H1 (cell line): Measurements from ENCODE around the gene SLC66A3. TPM values are rescaled to one million over a fixed set of nuclear protein-coding genes. Genes with fewer than 3 reads are reported as not detected.

Source experiments
- CTCF ChIA-PET: fragments of 300-600 bp; sonication (Branson Sonifier 250); formaldehyde crosslinking; loops from one replicate; lab custom pipeline; 2021; ENCODE audit not compliant: partially characterized antibody; lab: Charles Lee
- POLR2A ChIA-PET: fragments of 300-600 bp; sonication (Branson Sonifier 250); formaldehyde crosslinking; loops from one replicate; lab custom pipeline; 2021; ENCODE audit warnings: inconsistent platforms; ENCODE audit not compliant: partially characterized antibody; lab: Charles Lee
- DNase-seq, 2 experiments: peaks; one replicate each; pipeline versions ENCODE4 v3.0.0 to v3.0.0-alpha.2; 2010 to 2022; ENCODE audit warnings: low spot score in 2 of 2, low read depth in 1 of 2, mixed read lengths in 1 of 2
- FAIRE-seq: peaks from 2 replicates; lab custom pipeline; 2011; peaks lifted over from hg19 to GRCh38; lab: Jason Lieb, UNC
- H2AFZ ChIP-seq: 2 replicates; pipeline ENCODE4 v1.8.1; 2012; ENCODE audit warnings: low read length, inconsistent platforms
- H2AK5ac ChIP-seq: 2 replicates; pipeline ENCODE4 v1.6.1; 2013; ENCODE audit warnings: low read depth, low read length
- H2BK120ac ChIP-seq: replicated peaks from 2 replicates; pipeline ENCODE3; 2013; ENCODE audit warnings: low read depth, low read length, inconsistent platforms
- H2BK12ac ChIP-seq: 2 replicates; pipeline ENCODE4 v1.6.1; 2013; ENCODE audit warnings: low read depth, low read length
- H2BK15ac ChIP-seq: 2 replicates; pipeline ENCODE4 v1.6.1; 2013; ENCODE audit warnings: low read length
- H2BK20ac ChIP-seq: 2 replicates; pipeline ENCODE4 v1.6.1; 2013; ENCODE audit warnings: low read length
- H2BK5ac ChIP-seq: 2 replicates; pipeline ENCODE4 v1.6.1; 2013; ENCODE audit warnings: low read depth, low read length
- H3K14ac ChIP-seq: 2 replicates; pipeline ENCODE4 v1.6.1; 2013; ENCODE audit warnings: inconsistent platforms; ENCODE audit not compliant: insufficient read length
- H3K18ac ChIP-seq: 2 replicates; pipeline ENCODE4 v1.6.1; 2013; ENCODE audit warnings: low read length; ENCODE audit errors: extremely low read depth
- H3K23ac ChIP-seq: 2 replicates; pipeline ENCODE4 v1.6.1; 2013; ENCODE audit warnings: inconsistent platforms; ENCODE audit not compliant: insufficient read length
- H3K23me2 ChIP-seq: 2 replicates; pipeline ENCODE4 v1.6.1; 2013; ENCODE audit warnings: low read depth, low read length
- H3K27ac ChIP-seq: 2 replicates; pipeline ENCODE4 v1.6.1; 2011; ENCODE audit warnings: low read depth, low read length, inconsistent platforms
- H3K27me3 ChIP-seq, 4 experiments: replicated peaks in 1 of 4; 1 replicate in 1 of 4; 2 replicates in 3 of 4; pipeline versions ENCODE4 v1.6.1 to v1.8.1; 2011 to 2013; ENCODE audit warnings: low read length in 3 of 4, mild to moderate bottlenecking in 3 of 4, inconsistent platforms in 2 of 4, mixed read lengths in 2 of 4, moderate library complexity in 1 of 4; ENCODE audit not compliant: control insufficient read depth in 3 of 4, insufficient read depth in 3 of 4; ENCODE audit errors: extremely low read depth in 1 of 4
- H3K36me3 ChIP-seq, 4 experiments: 2 replicates each; pipeline versions ENCODE4 v1.6.1 to v1.8.1; 2011 to 2013; ENCODE audit warnings: mild to moderate bottlenecking in 4 of 4, low read length in 3 of 4, moderate library complexity in 2 of 4, control low read depth in 1 of 4, inconsistent platforms in 1 of 4; ENCODE audit not compliant: insufficient read depth in 4 of 4, control insufficient read depth in 2 of 4
- H3K4ac ChIP-seq: replicated peaks from 2 replicates; pipeline ENCODE3; 2013; ENCODE audit warnings: low read length, low read depth, mixed read lengths, inconsistent platforms; ENCODE audit not compliant: insufficient read length
- H3K4me1 ChIP-seq, 4 experiments: replicated peaks in 1 of 4; 1 replicate in 1 of 4; 2 replicates in 3 of 4; pipeline versions ENCODE4 v1.6.1 to v1.8.1; 2011 to 2013; ENCODE audit warnings: low read length in 3 of 4, inconsistent platforms in 2 of 4, mixed read lengths in 1 of 4; ENCODE audit not compliant: insufficient read depth in 4 of 4, control insufficient read depth in 3 of 4
- H3K4me2 ChIP-seq, 2 experiments: 2 replicates each; pipeline versions ENCODE4 v1.6.1 to v1.8.1; 2011 to 2013; ENCODE audit warnings: low read depth in 2 of 2, low read length in 2 of 2, control low read depth in 1 of 2, inconsistent platforms in 1 of 2, mild to moderate bottlenecking in 1 of 2; ENCODE audit not compliant: insufficient read depth in 1 of 2
- H3K4me3 ChIP-seq, 4 experiments: fragments of 200-600, 300-600 bp in 1 of 4; sonication (generic), shearing (Covaris generic), sonication (Bioruptor Twin) in 1 of 4; 2 replicates each; pipeline versions ENCODE4 v1.5.1 to v1.8.1; 2011 to 2016; ENCODE audit warnings: low read length in 4 of 4, low read depth in 3 of 4, control low read depth in 2 of 4, inconsistent platforms in 2 of 4, mild to moderate bottlenecking in 2 of 4, mixed read lengths in 1 of 4, moderate library complexity in 1 of 4; ENCODE audit not compliant: insufficient read depth in 2 of 4; ENCODE audit errors: extremely low read depth in 1 of 4
- H3K56ac ChIP-seq: replicated peaks from 2 replicates; pipeline ENCODE3; 2013; ENCODE audit warnings: low read depth, mild to moderate bottlenecking, mixed read lengths, low read length, inconsistent platforms; ENCODE audit not compliant: insufficient read length
- H3K79me1 ChIP-seq: 2 replicates; pipeline ENCODE4 v1.6.1; 2013; ENCODE audit warnings: low read depth, low read length, control low read depth
- H3K79me2 ChIP-seq, 2 experiments: 2 replicates each; pipeline versions ENCODE4 v1.6.1 to v1.8.1; 2012 to 2013; ENCODE audit warnings: low read length in 2 of 2, mild to moderate bottlenecking in 2 of 2, inconsistent platforms in 1 of 2; ENCODE audit not compliant: insufficient read depth in 2 of 2, control insufficient read depth in 1 of 2
- H3K9ac ChIP-seq, 4 experiments: replicated peaks in 1 of 4; 1 replicate in 1 of 4; 2 replicates in 3 of 4; pipeline versions ENCODE4 v1.6.1 to v1.8.1; 2011 to 2013; ENCODE audit warnings: low read depth in 3 of 4, low read length in 3 of 4, control low read depth in 2 of 4, mild to moderate bottlenecking in 2 of 4, moderate library complexity in 2 of 4, inconsistent platforms in 1 of 4; ENCODE audit errors: extremely low read depth in 1 of 4
- H3K9me3 ChIP-seq, 2 experiments: 2 replicates each; pipeline versions ENCODE4 v1.6.1 to v1.8.1; 2012 to 2013; ENCODE audit warnings: mild to moderate bottlenecking in 2 of 2, moderate library complexity in 2 of 2, control low read depth in 1 of 2, inconsistent platforms in 1 of 2, low read depth in 1 of 2, low read length in 1 of 2, mixed read lengths in 1 of 2; ENCODE audit not compliant: insufficient read depth in 2 of 2
- H4K20me1 ChIP-seq, 2 experiments: replicated peaks in 1 of 2; 2 replicates each; pipeline versions ENCODE3 to v1.8.1; 2011 to 2013; ENCODE audit warnings: inconsistent platforms in 2 of 2, low read length in 2 of 2, mild to moderate bottlenecking in 1 of 2; ENCODE audit not compliant: insufficient read depth in 2 of 2, control insufficient read depth in 1 of 2
- H4K5ac ChIP-seq: 2 replicates; pipeline ENCODE4 v1.6.1; 2013; ENCODE audit warnings: low read length, low read depth, mixed read lengths, inconsistent platforms; ENCODE audit not compliant: insufficient read length
- H4K8ac ChIP-seq: 2 replicates; pipeline ENCODE4 v1.8.0; 2013; ENCODE audit warnings: mild to moderate bottlenecking, moderate library complexity, low read length, inconsistent platforms; ENCODE audit not compliant: insufficient read depth; ENCODE audit errors: extremely low read depth
- H4K91ac ChIP-seq: replicated peaks from 2 replicates; pipeline ENCODE3; 2013; ENCODE audit warnings: low read length, mixed read lengths, inconsistent platforms; ENCODE audit not compliant: insufficient read length
- BCL11A ChIP-seq, 2 experiments: IDR thresholded peaks; one replicate each; pipeline ENCODE4 v1.6.1; 2011; ENCODE audit warnings: low read depth in 2 of 2, low read length in 2 of 2, mild to moderate bottlenecking in 2 of 2
- CBX8 ChIP-seq: fragments of 300-800, 300-1000 bp; sonication (generic); IDR thresholded peaks from 2 replicates; pipeline ENCODE4 v1.7.1; 2016; ENCODE audit warnings: low read depth, low read length, borderline replicate concordance
- CEBPB ChIP-seq: IDR thresholded peaks from 2 replicates; pipeline ENCODE4 v1.6.1; 2012; ENCODE audit warnings: low read depth, low read length
- MAFK ChIP-seq: IDR thresholded peaks from 2 replicates; pipeline ENCODE4 v1.6.1; 2012; ENCODE audit warnings: low read depth, mild to moderate bottlenecking, improper control_type of control experiment, low read length
- POLR2A ChIP-seq, 2 experiments: IDR thresholded peaks; 1 replicate in 1 of 2; 2 replicates in 1 of 2; pipeline ENCODE4 v1.6.1; 2011; ENCODE audit warnings: low read depth in 2 of 2, low read length in 2 of 2, mild to moderate bottlenecking in 2 of 2; ENCODE audit errors: control extremely low read depth in 1 of 2
- RXRA ChIP-seq: IDR thresholded peaks from 2 replicates; pipeline ENCODE4 v1.6.1; 2011; ENCODE audit warnings: low read depth, mild to moderate bottlenecking, low read length, moderate library complexity; ENCODE audit not compliant: insufficient read depth
- SP1 ChIP-seq: IDR thresholded peaks from 2 replicates; pipeline ENCODE4 v1.6.1; 2011; ENCODE audit warnings: low read depth, low read length
- SP4 ChIP-seq: IDR thresholded peaks from 2 replicates; pipeline ENCODE4 v1.6.1; 2012; ENCODE audit warnings: low read length, inconsistent platforms
- TAF7 ChIP-seq: optimal IDR thresholded peaks from 2 replicates; pipeline ENCODE3; 2011; ENCODE audit warnings: low read depth, mild to moderate bottlenecking, inconsistent platforms, low read length, moderate library complexity, borderline replicate concordance
- WGBS, 2 experiments: shearing (Covaris generic) in 1 of 2; methylation state at CpG; one replicate each; pipeline versions ENCODE4 v1.1.6 to v1.1.7; 2013 to 2015; ENCODE audit warnings: low lambda C conversion rate in 2 of 2, mixed read lengths in 2 of 2, inconsistent platforms in 1 of 2, low coverage in 1 of 2, missing lambda C conversion rate in 1 of 2; ENCODE audit not compliant: insufficient replicate concordance in 2 of 2, insufficient coverage in 1 of 2, insufficient read length in 1 of 2; ENCODE audit errors: extremely low coverage in 1 of 2, missing lambda C conversion rate in 1 of 2; 5-methylcytosine and 5-hydroxymethylcytosine counted together
- polyA plus RNA-seq, 7 experiments: library from polyadenylated mRNA; depleted of rRNA in 3 of 7; stranded (reverse) in 5 of 7; unstranded in 2 of 7; fragments of >200 nt in 5 of 7; fragments of 200-250 nt in 2 of 7; gene quantifications; 1 replicate in 5 of 7; 2 replicates in 1 of 7; 4 replicates in 1 of 7; pipeline versions ENCODE4 v1.2.1 to v1.2.3, GENCODE V29; 2011 to 2013; ENCODE audit warnings: missing spikeins in 2 of 7, mixed read lengths in 2 of 7
- total RNA-seq: library from RNA; stranded (reverse); fragmentation: NEBNext Ultra II Directional; extraction: Animal tissue kit (Norgen Biotek cat#: 25700); gene quantifications from 2 replicates; pipeline ENCODE4 v1.2.1, GENCODE V29; 2021
- TF ChIP-seq, protein P1 (sequence below): IDR thresholded peaks from 2 replicates; pipeline ENCODE4 v1.6.1; 2012; ENCODE audit warnings: inconsistent platforms
- TF ChIP-seq, protein P2 (sequence below): IDR thresholded peaks from 2 replicates; pipeline ENCODE4 v1.6.1; 2012; ENCODE audit warnings: low read length, inconsistent platforms

Gene SLC66A3
- total and polyA plus RNA-seq, 2 of the 8 experiments (the other 6 are each of a cell fraction or from before 2014, with no cell fraction given), result 8.7 to 27.8 TPM

DNA sequence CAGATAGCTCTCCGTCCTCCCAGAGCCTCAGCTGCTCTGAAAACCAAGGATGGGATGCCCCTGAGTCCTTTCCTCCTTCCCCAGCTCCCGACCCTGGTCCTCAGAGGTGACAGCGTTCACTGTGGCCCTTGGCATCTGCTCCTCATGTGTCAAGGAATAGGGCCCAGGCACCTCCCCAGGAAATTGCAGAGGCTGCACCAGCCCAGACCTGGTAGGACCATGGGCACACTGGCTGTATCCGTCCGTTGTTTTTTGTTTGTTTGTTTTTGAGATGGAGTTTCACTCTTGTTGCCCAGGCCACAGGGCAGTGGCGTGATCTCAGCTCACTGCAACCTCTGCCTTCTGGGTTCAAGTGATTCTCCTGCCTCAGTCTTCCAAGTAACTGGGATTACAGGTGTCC is 37.5 kb upstream of the SLC66A3 start:
- Histone ChIP-seq H3K23me2 (peaks cover 2% of the 10 kb centered on the region; the same call in 1 of the 2 replicates), H3K4me3 (no peak overlapping the region), H2BK20ac (no peak overlapping the region), H3K9me3 (0 out of 4 replicates have a peak, but pooled peaks cover 0 to 2% of the 10 kb centered on the region in 2 experiments), H2BK15ac (no peak overlapping the region), H3K27me3 (no peaks in the 10 kb centered on the region; a peak in 1 of 7 replicates), H3K14ac (no peak overlapping the region), H3K36me3 (no peaks in the 10 kb centered on the region), H4K8ac (no peak overlapping the region), H3K4me1 (peaks cover 0 to 4% (median 0%) of the 10 kb centered on the region in 4 experiments; a peak in 2 of 7 replicates), H3K9ac (no peak overlapping the region), H4K5ac (no peak overlapping the region), H2AK5ac (no peak overlapping the region), H3K27ac (no peak overlapping the region), H3K79me2 (no peaks in the 10 kb centered on the region), H2BK5ac (no peak overlapping the region), H2AFZ (no peak overlapping the region), H3K18ac (no peak overlapping the region), H4K20me1 (no peaks in the 10 kb centered on the region), H2BK120ac (no peak overlapping the region), H3K79me1 (no peaks in the 10 kb centered on the region), H3K4me2 (no peak overlapping the region), H4K91ac (peak overlapping the region; percentile 35), H3K56ac (no peak overlapping the region), H3K4ac (no peak overlapping the region), H3K23ac (no peak overlapping the region), H2BK12ac (no peak overlapping the region)
- TF ChIP-seq SP1, result no peak
- no peak for TF ChIP-seq SP4
- TF ChIP-seq MAFK, result no peak
- TF ChIP-seq, protein P1, sequence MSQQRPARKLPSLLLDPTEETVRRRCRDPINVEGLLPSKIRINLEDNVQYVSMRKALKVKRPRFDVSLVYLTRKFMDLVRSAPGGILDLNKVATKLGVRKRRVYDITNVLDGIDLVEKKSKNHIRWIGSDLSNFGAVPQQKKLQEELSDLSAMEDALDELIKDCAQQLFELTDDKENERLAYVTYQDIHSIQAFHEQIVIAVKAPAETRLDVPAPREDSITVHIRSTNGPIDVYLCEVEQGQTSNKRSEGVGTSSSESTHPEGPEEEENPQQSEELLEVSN, result no peak
- no peak for TF ChIP-seq RXRA
- no peak for TF ChIP-seq CEBPB
- no peak for TF ChIP-seq TAF7
- no peak for TF ChIP-seq POLR2A (IDR thresholded peaks at IDR 0.05; ENCODE audit: control extremely low read depth in 1 of 2, low read depth in 2 of 2, low read length in 2 of 2)
- TF ChIP-seq, protein P2, sequence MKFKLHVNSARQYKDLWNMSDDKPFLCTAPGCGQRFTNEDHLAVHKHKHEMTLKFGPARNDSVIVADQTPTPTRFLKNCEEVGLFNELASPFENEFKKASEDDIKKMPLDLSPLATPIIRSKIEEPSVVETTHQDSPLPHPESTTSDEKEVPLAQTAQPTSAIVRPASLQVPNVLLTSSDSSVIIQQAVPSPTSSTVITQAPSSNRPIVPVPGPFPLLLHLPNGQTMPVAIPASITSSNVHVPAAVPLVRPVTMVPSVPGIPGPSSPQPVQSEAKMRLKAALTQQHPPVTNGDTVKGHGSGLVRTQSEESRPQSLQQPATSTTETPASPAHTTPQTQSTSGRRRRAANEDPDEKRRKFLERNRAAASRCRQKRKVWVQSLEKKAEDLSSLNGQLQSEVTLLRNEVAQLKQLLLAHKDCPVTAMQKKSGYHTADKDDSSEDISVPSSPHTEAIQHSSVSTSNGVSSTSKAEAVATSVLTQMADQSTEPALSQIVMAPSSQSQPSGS, result no peak
- TF ChIP-seq CBX8, result no peak
- no peak for TF ChIP-seq BCL11A (IDR thresholded peaks at IDR 0.05; ENCODE audit: low read depth in 2 of 2, low read length in 2 of 2)
- DNase-seq (no peak), FAIRE-seq (no peak)
- ChIA-PET CTCF (interaction anchor here (0.5 to 12.5 kb wide), 3 partner anchors 15 to 285 kb away, joined by 3 to 209 read pairs (median 90); a partner anchor contains a TSS), POLR2A (interaction anchor here (0.6 kb wide), 1 partner anchor 421 kb away, joined by 3 read pairs; no protein-coding TSS in a partner anchor)
- 89% methylated on average over 6 of the region's 6 CpGs; no CpG with 5 or more reads in 1 of the 2 experiments for WGBS, 2 experiments
